ENCODE results near the gene PKP3.

DNA sequence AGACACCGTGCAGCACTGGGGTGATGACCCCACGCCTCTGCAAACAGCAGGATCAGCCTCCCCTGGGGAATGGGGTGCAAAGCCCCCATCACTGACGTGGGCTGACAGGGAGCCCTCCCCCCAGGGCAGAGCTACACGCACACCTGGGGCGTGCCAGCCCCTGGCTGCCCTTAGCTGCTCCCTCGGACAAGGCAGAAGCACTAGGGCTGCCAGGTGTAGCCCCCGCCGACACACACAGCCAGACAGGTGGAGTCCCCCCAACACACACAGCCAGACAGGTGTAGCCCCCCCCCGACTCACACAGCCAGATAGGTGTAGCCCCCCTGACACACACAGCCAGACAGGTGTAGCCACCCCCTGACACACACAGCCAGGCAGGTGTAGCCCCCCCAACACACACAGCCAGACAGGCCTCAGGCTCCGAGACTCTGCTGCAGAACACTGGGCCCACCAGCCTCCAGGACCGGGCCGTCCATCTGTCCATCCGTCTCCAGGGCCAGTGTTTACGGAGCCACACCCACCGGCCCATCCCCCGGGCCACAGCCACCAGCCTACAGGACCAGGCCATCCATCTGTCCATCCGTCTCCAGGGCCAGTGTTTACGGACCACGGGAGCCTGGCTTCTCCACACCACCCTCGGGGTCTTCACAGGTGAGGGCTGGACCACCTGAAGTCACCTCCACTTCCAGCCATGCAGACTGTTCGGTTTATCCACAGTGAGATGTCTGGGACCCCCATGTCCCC lies 44.3 kb downstream of the PKP3 start:
- TF ChIP-seq, protein P1, sequence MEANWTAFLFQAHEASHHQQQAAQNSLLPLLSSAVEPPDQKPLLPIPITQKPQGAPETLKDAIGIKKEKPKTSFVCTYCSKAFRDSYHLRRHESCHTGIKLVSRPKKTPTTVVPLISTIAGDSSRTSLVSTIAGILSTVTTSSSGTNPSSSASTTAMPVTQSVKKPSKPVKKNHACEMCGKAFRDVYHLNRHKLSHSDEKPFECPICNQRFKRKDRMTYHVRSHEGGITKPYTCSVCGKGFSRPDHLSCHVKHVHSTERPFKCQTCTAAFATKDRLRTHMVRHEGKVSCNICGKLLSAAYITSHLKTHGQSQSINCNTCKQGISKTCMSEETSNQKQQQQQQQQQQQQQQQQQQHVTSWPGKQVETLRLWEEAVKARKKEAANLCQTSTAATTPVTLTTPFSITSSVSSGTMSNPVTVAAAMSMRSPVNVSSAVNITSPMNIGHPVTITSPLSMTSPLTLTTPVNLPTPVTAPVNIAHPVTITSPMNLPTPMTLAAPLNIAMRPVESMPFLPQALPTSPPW (CRISPR knock-in tag; IDR thresholded peaks at IDR 0.05), result no peak
- TF ChIP-seq, protein P2, sequence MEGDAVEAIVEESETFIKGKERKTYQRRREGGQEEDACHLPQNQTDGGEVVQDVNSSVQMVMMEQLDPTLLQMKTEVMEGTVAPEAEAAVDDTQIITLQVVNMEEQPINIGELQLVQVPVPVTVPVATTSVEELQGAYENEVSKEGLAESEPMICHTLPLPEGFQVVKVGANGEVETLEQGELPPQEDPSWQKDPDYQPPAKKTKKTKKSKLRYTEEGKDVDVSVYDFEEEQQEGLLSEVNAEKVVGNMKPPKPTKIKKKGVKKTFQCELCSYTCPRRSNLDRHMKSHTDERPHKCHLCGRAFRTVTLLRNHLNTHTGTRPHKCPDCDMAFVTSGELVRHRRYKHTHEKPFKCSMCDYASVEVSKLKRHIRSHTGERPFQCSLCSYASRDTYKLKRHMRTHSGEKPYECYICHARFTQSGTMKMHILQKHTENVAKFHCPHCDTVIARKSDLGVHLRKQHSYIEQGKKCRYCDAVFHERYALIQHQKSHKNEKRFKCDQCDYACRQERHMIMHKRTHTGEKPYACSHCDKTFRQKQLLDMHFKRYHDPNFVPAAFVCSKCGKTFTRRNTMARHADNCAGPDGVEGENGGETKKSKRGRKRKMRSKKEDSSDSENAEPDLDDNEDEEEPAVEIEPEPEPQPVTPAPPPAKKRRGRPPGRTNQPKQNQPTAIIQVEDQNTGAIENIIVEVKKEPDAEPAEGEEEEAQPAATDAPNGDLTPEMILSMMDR (IDR thresholded peaks at IDR 0.05 in 2 of 3, conservative IDR thresholded peaks at IDR 0.05 in 1 of 3; ENCODE audit: insufficient read depth in 2 of 3, low read depth in 1 of 3, low read length in 3 of 3), result no peak
- TF ChIP-seq IRF2 (CRISPR knock-in tag; IDR thresholded peaks at IDR 0.05) (no peak), ZBTB1 (CRISPR knock-in tag; IDR thresholded peaks at IDR 0.05; ENCODE audit: borderline replicate concordance, low read depth) (no peak), ZNF121 (CRISPR knock-in tag; conservative IDR thresholded peaks at IDR 0.05) (no peak), PPARD (CRISPR knock-in tag; IDR thresholded peaks at IDR 0.05) (no peak), TBL1XR1 (IDR thresholded peaks at IDR 0.05; ENCODE audit: low read length in 2 of 2) (no peak)
- TF ChIP-seq, protein P3, sequence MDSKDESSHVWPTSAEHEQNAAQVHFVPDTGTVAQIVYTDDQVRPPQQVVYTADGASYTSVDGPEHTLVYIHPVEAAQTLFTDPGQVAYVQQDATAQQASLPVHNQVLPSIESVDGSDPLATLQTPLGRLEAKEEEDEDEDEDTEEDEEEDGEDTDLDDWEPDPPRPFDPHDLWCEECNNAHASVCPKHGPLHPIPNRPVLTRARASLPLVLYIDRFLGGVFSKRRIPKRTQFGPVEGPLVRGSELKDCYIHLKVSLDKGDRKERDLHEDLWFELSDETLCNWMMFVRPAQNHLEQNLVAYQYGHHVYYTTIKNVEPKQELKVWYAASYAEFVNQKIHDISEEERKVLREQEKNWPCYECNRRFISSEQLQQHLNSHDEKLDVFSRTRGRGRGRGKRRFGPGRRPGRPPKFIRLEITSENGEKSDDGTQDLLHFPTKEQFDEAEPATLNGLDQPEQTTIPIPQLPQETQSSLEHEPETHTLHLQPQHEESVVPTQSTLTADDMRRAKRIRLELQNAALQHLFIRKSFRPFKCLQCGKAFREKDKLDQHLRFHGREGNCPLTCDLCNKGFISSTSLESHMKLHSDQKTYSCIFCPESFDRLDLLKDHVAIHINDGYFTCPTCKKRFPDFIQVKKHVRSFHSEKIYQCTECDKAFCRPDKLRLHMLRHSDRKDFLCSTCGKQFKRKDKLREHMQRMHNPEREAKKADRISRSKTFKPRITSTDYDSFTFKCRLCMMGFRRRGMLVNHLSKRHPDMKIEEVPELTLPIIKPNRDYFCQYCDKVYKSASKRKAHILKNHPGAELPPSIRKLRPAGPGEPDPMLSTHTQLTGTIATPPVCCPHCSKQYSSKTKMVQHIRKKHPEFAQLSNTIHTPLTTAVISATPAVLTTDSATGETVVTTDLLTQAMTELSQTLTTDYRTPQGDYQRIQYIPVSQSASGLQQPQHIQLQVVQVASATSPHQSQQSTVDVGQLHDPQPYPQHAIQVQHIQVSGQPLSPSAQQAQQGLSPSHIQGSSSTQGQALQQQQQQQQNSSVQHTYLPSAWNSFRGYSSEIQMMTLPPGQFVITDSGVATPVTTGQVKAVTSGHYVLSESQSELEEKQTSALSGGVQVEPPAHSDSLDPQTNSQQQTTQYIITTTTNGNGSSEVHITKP (IDR thresholded peaks at IDR 0.05; ENCODE audit: partially characterized antibody), result no peak
- TF ChIP-seq, protein P4, sequence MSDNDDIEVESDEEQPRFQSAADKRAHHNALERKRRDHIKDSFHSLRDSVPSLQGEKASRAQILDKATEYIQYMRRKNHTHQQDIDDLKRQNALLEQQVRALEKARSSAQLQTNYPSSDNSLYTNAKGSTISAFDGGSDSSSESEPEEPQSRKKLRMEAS (CRISPR knock-in tag; IDR thresholded peaks at IDR 0.05), result no peak
- TF ChIP-seq, protein P5, sequence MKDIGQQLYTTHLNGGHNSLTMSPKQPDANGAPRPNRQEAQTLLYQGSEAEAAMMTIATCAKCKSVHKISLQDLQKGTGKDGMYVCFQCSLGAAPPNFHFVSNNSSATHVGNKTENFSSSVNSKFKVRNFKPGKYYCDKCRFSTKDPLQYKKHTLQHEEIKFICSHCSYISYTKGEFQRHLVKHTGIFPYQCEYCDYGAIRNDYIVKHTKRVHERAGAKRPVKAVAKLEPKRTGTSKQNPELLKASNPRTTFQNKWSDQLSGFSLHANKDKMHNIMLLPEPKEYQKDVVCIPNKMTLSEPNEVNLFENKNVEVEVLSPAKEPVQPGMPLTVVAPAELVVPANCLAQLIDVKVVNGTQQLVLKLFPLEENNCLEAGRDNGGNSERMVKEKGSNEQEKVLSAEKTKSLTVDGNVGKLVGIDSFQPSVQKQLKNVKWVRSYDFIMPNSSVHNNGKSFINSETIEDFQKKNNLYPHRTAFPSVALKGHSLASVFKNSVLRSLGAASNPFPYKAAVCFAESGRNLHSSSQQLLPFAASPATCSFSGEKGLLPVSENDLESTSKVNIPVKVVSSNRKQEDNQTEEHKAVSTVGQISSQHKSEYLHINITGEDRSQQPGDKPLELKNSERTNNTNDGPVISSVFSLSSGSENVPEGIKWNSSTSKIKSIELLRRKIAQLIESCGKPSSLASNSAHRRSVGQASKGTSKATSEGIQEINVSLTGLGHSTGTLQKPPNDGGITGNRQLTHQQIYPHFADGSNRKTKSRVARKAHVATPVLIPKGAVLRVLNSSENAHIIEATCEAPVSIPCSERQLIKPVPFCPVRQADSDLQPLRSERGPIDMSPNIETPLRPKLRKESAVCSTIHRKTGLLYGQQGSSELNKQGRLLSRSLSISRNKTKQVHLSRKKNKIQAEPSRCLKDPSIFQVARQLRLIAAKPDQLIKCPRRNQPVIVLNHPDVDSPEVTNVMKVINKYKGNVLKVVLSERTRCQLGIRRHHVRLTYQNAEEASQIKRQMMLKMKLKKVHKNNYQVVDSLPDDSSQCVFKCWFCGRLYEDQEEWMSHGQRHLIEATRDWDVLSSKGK (CRISPR knock-in tag; IDR thresholded peaks at IDR 0.05), result no peak

Measured in K562 (cell line).